ENCODE results near the gene MAGI1.

DNA sequence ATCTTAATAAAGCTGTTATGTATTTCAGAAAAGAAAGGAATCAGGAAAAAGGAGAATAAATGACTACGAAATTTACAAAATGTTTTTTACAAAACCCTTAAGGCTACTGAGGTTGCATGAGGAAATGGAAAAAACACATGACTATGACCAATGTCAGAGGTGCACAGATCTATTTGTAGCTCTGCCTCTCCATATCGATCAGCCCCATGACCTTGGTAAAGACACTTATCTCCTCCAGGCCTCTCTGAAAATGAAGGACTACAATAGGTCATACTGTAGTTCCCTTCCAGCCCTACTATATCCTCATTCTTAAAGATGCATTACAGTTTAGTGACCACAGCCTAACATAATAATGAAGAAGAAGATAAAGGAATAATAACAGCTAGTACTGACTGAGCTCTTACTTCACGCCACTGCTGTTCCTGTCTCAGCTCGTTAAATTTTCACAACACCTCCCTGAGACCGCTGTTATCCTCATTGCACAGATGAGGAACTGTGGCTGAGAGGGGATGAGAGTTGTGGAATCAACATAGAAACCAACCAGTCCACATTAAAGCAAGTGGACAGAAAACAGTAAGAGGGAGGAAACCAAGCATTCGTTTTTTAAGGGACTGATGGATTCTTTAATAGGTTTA is 163.2 kb downstream of the MAGI1 start:
- TF ChIP-seq, protein P1, sequence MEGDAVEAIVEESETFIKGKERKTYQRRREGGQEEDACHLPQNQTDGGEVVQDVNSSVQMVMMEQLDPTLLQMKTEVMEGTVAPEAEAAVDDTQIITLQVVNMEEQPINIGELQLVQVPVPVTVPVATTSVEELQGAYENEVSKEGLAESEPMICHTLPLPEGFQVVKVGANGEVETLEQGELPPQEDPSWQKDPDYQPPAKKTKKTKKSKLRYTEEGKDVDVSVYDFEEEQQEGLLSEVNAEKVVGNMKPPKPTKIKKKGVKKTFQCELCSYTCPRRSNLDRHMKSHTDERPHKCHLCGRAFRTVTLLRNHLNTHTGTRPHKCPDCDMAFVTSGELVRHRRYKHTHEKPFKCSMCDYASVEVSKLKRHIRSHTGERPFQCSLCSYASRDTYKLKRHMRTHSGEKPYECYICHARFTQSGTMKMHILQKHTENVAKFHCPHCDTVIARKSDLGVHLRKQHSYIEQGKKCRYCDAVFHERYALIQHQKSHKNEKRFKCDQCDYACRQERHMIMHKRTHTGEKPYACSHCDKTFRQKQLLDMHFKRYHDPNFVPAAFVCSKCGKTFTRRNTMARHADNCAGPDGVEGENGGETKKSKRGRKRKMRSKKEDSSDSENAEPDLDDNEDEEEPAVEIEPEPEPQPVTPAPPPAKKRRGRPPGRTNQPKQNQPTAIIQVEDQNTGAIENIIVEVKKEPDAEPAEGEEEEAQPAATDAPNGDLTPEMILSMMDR (IDR thresholded peaks at IDR 0.05), result no peak
- TF ChIP-seq E2F4 (CRISPR knock-in tag; IDR thresholded peaks at IDR 0.05; ENCODE audit: borderline replicate concordance, low read depth), result no peak
- TF ChIP-seq SP1 (CRISPR knock-in tag; conservative IDR thresholded peaks at IDR 0.05), result no peak

All from WTC11 (cell line).